Nephron progenitor cell (in vitro differentiated cells): ENCODE measurements around the gene LRRC17.

Source experiments
- DNase-seq: peaks from one replicate; pipeline ENCODE4 v3.0.0; 2021
- H3K27ac Mint-ChIP-seq: 2 replicates; pipeline ENCODE4 v1.8.0; 2021; ENCODE audit warnings: mild to moderate bottlenecking, moderate library complexity, mixed read lengths
- H3K27me3 Mint-ChIP-seq: 2 replicates; pipeline ENCODE4 v1.8.0; 2021; ENCODE audit warnings: mild to moderate bottlenecking, low read depth, mixed read lengths; ENCODE audit not compliant: poor library complexity
- H3K36me3 Mint-ChIP-seq: 2 replicates; pipeline ENCODE4 v1.8.0; 2021; ENCODE audit warnings: low read depth, mixed read lengths
- H3K4me1 Mint-ChIP-seq: 2 replicates; pipeline ENCODE4 v1.8.0; 2021; ENCODE audit warnings: mixed read lengths
- H3K4me3 Mint-ChIP-seq: 2 replicates; pipeline ENCODE4 v1.8.0; 2021; ENCODE audit warnings: mild to moderate bottlenecking, moderate library complexity, mixed read lengths
- H3K9me3 Mint-ChIP-seq: 2 replicates; pipeline ENCODE4 v1.8.0; 2021; ENCODE audit warnings: mild to moderate bottlenecking, moderate library complexity, mixed read lengths
- CTCF ChIP-seq: fragments of 200-600 bp; sonication (generic); IDR thresholded peaks from 2 replicates; pipeline ENCODE4 v1.5.0; 2021; ENCODE audit warnings: antibody characterized with exemption

Gene LRRC17

GRCh38 chr7:102873470-102874165 is 39.2 kb upstream of the LRRC17 start:
- peaks cover 13% of the 10 kb centered on the region for H3K36me3 Mint-ChIP-seq
- peak overlapping the region; percentile 71 for H3K27ac Mint-ChIP-seq
- no peak for TF ChIP-seq CTCF
- peaks cover 17% of the 10 kb centered on the region for H3K4me1 Mint-ChIP-seq
- no peaks in the 10 kb centered on the region for H3K27me3 Mint-ChIP-seq
- no peak for DNase-seq
- H3K9me3 Mint-ChIP-seq, result no peaks in the 10 kb centered on the region
- H3K4me3 Mint-ChIP-seq, result no peak overlapping the region

GRCh38 chr7:102874166-102874829 is 38.5 kb upstream of the LRRC17 start:
- TF ChIP-seq CTCF, result no peak
- Mint-ChIP-seq H3K27me3 (no peaks in the 10 kb centered on the region), H3K27ac (no peak overlapping the region), H3K9me3 (no peaks in the 10 kb centered on the region), H3K4me1 (peaks cover 17% of the 10 kb centered on the region), H3K36me3 (peaks cover 13% of the 10 kb centered on the region), H3K4me3 (no peak overlapping the region)
- DNase-seq, result no peak

GRCh38 chr7:102874966-102875365 is 37.8 kb upstream of the LRRC17 start:
- TF ChIP-seq CTCF, result no peak
- Mint-ChIP-seq H3K4me3 (no peak overlapping the region), H3K27ac (no peak overlapping the region), H3K9me3 (no peaks in the 10 kb centered on the region), H3K27me3 (no peaks in the 10 kb centered on the region), H3K4me1 (peaks cover 17% of the 10 kb centered on the region), H3K36me3 (peaks cover 13% of the 10 kb centered on the region)
- DNase-seq, result no peak

- Mint-ChIP-seq H3K36me3 (peaks cover 13% of the 10 kb centered on the region), H3K9me3 (no peaks in the 10 kb centered on the region), H3K27me3 (no peaks in the 10 kb centered on the region), H3K4me3 (no peak overlapping the region), H3K4me1 (peaks cover 17% of the 10 kb centered on the region), H3K27ac (peak overlapping the region; percentile 17)
- no peak for TF ChIP-seq CTCF
- no peak for DNase-seq
Measured at GRCh38 chr7:102875700-102876295, 37.0 kb upstream of the LRRC17 start.

- DNase-seq, result no peak
- Mint-ChIP-seq H3K27me3 (no peaks in the 10 kb centered on the region), H3K4me1 (no peaks in the 10 kb centered on the region), H3K4me3 (no peak overlapping the region), H3K9me3 (peaks cover 8% of the 10 kb centered on the region), H3K36me3 (peaks cover 9% of the 10 kb centered on the region), H3K27ac (peak overlapping the region; percentile 29)
- no peak for TF ChIP-seq CTCF
Measured at GRCh38 chr7:102883098-102883860, 29.5 kb upstream of the LRRC17 start.
